ENCODE results near the gene STAT3.

- no peak for TF ChIP-seq CTCF (IDR thresholded peaks at IDR 0.05)
- no peak for TF ChIP-seq POLR2AphosphoS5 (IDR thresholded peaks at IDR 0.05; ENCODE audit: insufficient read depth in 1 of 2, low read depth in 1 of 2)
- no peak for TF ChIP-seq POLR2A (IDR thresholded peaks at IDR 0.05)
Measured at GRCh38 chr17:42346481-42346880, 41.8 kb downstream of the STAT3 start.
